NB4 (cell line): ENCODE results near the gene PAXIP1.

ENCODE experiments used
- POLR2A ChIP-seq: IDR thresholded peaks from 2 replicates; pipeline ENCODE4 v1.6.1; 2011; ENCODE audit warnings: mild to moderate bottlenecking; ENCODE audit not compliant: insufficient read length; ENCODE audit errors: extremely low read depth
- TF ChIP-seq, protein P1 (sequence below): IDR thresholded peaks from one replicate; pipeline ENCODE4 v1.5.1; 2012; ENCODE audit warnings: low read depth, low read length
- TF ChIP-seq, protein P2 (sequence below): IDR thresholded peaks from 2 replicates; pipeline ENCODE4 v1.6.1; 2011; ENCODE audit warnings: low read depth, low read length

DNA sequence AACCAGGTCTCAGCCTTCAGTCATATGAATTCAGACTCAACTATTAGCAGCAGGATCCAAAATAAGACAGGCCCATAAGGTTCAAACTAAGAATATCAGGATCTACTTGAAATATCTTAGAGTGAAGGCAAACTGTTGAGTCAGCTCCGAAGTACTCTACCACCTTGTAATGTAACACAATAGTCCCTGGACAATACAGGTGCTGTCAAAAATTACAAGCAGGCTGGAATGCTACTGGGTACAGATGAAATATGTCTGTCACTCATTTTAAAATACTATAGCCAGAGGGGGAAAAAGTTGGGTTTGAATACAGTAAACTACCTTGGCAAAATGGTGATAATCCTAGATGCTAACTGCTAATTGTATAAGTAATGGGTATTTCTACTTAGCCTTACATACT is 6.8 kb downstream of the PAXIP1 start:
- TF ChIP-seq, protein P1, sequence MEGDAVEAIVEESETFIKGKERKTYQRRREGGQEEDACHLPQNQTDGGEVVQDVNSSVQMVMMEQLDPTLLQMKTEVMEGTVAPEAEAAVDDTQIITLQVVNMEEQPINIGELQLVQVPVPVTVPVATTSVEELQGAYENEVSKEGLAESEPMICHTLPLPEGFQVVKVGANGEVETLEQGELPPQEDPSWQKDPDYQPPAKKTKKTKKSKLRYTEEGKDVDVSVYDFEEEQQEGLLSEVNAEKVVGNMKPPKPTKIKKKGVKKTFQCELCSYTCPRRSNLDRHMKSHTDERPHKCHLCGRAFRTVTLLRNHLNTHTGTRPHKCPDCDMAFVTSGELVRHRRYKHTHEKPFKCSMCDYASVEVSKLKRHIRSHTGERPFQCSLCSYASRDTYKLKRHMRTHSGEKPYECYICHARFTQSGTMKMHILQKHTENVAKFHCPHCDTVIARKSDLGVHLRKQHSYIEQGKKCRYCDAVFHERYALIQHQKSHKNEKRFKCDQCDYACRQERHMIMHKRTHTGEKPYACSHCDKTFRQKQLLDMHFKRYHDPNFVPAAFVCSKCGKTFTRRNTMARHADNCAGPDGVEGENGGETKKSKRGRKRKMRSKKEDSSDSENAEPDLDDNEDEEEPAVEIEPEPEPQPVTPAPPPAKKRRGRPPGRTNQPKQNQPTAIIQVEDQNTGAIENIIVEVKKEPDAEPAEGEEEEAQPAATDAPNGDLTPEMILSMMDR: no peak
- no peak for TF ChIP-seq POLR2A
- TF ChIP-seq, protein P2, sequence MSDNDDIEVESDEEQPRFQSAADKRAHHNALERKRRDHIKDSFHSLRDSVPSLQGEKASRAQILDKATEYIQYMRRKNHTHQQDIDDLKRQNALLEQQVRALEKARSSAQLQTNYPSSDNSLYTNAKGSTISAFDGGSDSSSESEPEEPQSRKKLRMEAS: no peak
